Subcutaneous abdominal adipose tissue (tissue), 5 donors: ENCODE data around the gene TULP4.
"Not testable (repeated sequence)": the region's sequence is repeated elsewhere in the genome, so short reads cannot be mapped to it uniquely, and the experiment has no call there.

Experiments
- H3K27ac ChIP-seq: one replicate; pipeline ENCODE4 v1.7.0; 2013; ENCODE audit warnings: low read depth, mild to moderate bottlenecking, inconsistent platforms, low read length, moderate library complexity
- H3K27me3 ChIP-seq, 5 donors: one replicate each; pipeline ENCODE4 v1.7.0; 2013; ENCODE audit warnings: low read length in 5 of 5, inconsistent platforms in 1 of 5; ENCODE audit not compliant: control insufficient read depth in 5 of 5, insufficient read depth in 4 of 5
- H3K36me3 ChIP-seq, 5 donors: one replicate each; pipeline ENCODE4 v1.7.0; 2013; ENCODE audit warnings: low read length in 5 of 5; ENCODE audit not compliant: control insufficient read depth in 5 of 5, insufficient read depth in 5 of 5
- H3K4me1 ChIP-seq, 5 donors: one replicate each; pipeline ENCODE4 v1.7.0; 2013; ENCODE audit warnings: low read length in 5 of 5, mild to moderate bottlenecking in 3 of 5, moderate library complexity in 1 of 5; ENCODE audit not compliant: control insufficient read depth in 5 of 5, insufficient read depth in 5 of 5
- H3K4me3 ChIP-seq, 5 donors: one replicate each; pipeline ENCODE4 v1.7.0; 2013; ENCODE audit warnings: low read length in 5 of 5, low read depth in 1 of 5
- H3K9ac ChIP-seq, 5 donors: one replicate each; pipeline ENCODE4 v1.7.0; 2013; ENCODE audit warnings: low read length in 5 of 5, mild to moderate bottlenecking in 4 of 5, moderate library complexity in 3 of 5
- H3K9me3 ChIP-seq, 5 donors: one replicate each; pipeline ENCODE4 v1.7.0; 2013; ENCODE audit warnings: low read length in 5 of 5; ENCODE audit not compliant: control insufficient read depth in 5 of 5
- donor health status: healthy.
- donor health status: healthy.
- donor health status: healthy.
- donor health status: healthy.
- donor health status: healthy.

Gene TULP4

GRCh38 chr6:158293122-158293521 is 19.1 kb upstream of the TULP4 start:
- no peaks in the 10 kb centered on the region for H3K4me1 ChIP-seq
- H3K27ac ChIP-seq: no peak overlapping the region
- no peaks in the 10 kb centered on the region for H3K36me3 ChIP-seq
- peaks cover 0 to 4% (median 0%) of the 10 kb centered on the region in 5 donors for H3K9me3 ChIP-seq
- H3K9ac ChIP-seq: no peak overlapping the region
- no peaks in the 10 kb centered on the region for H3K27me3 ChIP-seq
- no peak overlapping the region for H3K4me3 ChIP-seq

GRCh38 chr6:158295976-158296853 is 16.1 kb upstream of the TULP4 start:
- not testable (repeated sequence) for H3K9ac ChIP-seq, H3K36me3 ChIP-seq, H3K9me3 ChIP-seq, H3K27ac ChIP-seq, H3K27me3 ChIP-seq, H3K4me3 ChIP-seq
- H3K4me1 ChIP-seq: peaks cover 0 to 10% (median 7%) of the 10 kb centered on the region in 5 donors

GRCh38 chr6:158296854-158297324 is 15.4 kb upstream of the TULP4 start:
- H3K27me3 ChIP-seq, H3K36me3 ChIP-seq, H3K9ac ChIP-seq, H3K9me3 ChIP-seq, H3K27ac ChIP-seq, H3K4me3 ChIP-seq: not testable (repeated sequence)
- H3K4me1 ChIP-seq: peaks cover 0 to 10% (median 7%) of the 10 kb centered on the region in 5 donors

GRCh38 chr6:158297657-158298056 is 14.6 kb upstream of the TULP4 start:
- H3K27ac ChIP-seq, H3K4me3 ChIP-seq, H3K36me3 ChIP-seq, H3K9ac ChIP-seq, H3K27me3 ChIP-seq, H3K9me3 ChIP-seq: not testable (repeated sequence)
- peaks cover 0 to 10% (median 7%) of the 10 kb centered on the region in 5 donors for H3K4me1 ChIP-seq

- H3K27ac ChIP-seq, H3K36me3 ChIP-seq, H3K9me3 ChIP-seq, H3K4me3 ChIP-seq, H3K9ac ChIP-seq, H3K27me3 ChIP-seq: not testable (repeated sequence)
- H3K4me1 ChIP-seq: peaks cover 0 to 10% (median 7%) of the 10 kb centered on the region in 5 donors
Observed at GRCh38 chr6:158300306-158301143, 11.7 kb upstream of the TULP4 start.

- not testable (repeated sequence) for H3K27ac ChIP-seq, H3K9ac ChIP-seq
- peaks cover 0 to 10% (median 7%) of the 10 kb centered on the region in 5 donors for H3K4me1 ChIP-seq
Observed at GRCh38 chr6:158301561-158301960, 10.7 kb upstream of the TULP4 start.

GRCh38 chr6:158302195-158302796 is 10.0 kb upstream of the TULP4 start:
- not testable (repeated sequence) for H3K36me3 ChIP-seq, H3K27me3 ChIP-seq, H3K9ac ChIP-seq, H3K4me3 ChIP-seq, H3K9me3 ChIP-seq, H3K27ac ChIP-seq
- peaks cover 0 to 10% (median 7%) of the 10 kb centered on the region in 5 donors for H3K4me1 ChIP-seq

More at GRCh38 chr6:158301561-158301960, 10.7 kb upstream of the TULP4 start:
- H3K4me3 ChIP-seq, H3K9me3 ChIP-seq, H3K27me3 ChIP-seq, H3K36me3 ChIP-seq: not testable (repeated sequence)

- Histone ChIP-seq H3K4me3 (no peak overlapping the region), H3K4me1 (peaks cover 0 to 10% (median 7%) of the 10 kb centered on the region in 5 donors), H3K9ac (no peak overlapping the region), H3K36me3 (peaks cover 0 to 5% (median 0%) of the 10 kb centered on the region in 5 donors), H3K9me3 (no peaks in the 10 kb centered on the region), H3K27ac (no peak overlapping the region), H3K27me3 (no peaks in the 10 kb centered on the region)
Observed at GRCh38 chr6:158303210-158303731, 9.0 kb upstream of the TULP4 start.

- H3K36me3 ChIP-seq: no peaks in the 10 kb centered on the region
- no peak overlapping the region for H3K4me3 ChIP-seq
- H3K27me3 ChIP-seq: no peaks in the 10 kb centered on the region
- H3K9me3 ChIP-seq: no peaks in the 10 kb centered on the region
- no peak overlapping the region for H3K27ac ChIP-seq
- peaks cover 0 to 10% (median 7%) of the 10 kb centered on the region in 5 donors for H3K4me1 ChIP-seq
- no peak overlapping the region for H3K9ac ChIP-seq
Observed at GRCh38 chr6:158304254-158304653, 8.0 kb upstream of the TULP4 start.
